K562 (cell line): ENCODE results near the gene ZCCHC4.

Source experiments
- BCLAF1 ChIP-seq, 2 experiments: fragments of 450-650 bp in 1 of 2; IDR thresholded peaks; 2 replicates each; pipeline ENCODE4 v1.6.1; 2011 to 2017; ENCODE audit warnings: low read depth in 2 of 2, antibody characterized with exemption in 1 of 2, borderline replicate concordance in 1 of 2, low read length in 1 of 2, mild to moderate bottlenecking in 1 of 2, mixed read lengths in 1 of 2; ENCODE audit not compliant: control insufficient read depth in 1 of 2
- BRCA1 ChIP-seq, 2 experiments: fragments of 450-650 bp in 1 of 2; sonication (generic) in 1 of 2; formaldehyde crosslinking in 1 of 2; IDR thresholded peaks; 2 replicates each; pipeline versions ENCODE4 v1.5.0 to v1.6.1; 2017 to 2020; ENCODE audit warnings: mild to moderate bottlenecking in 1 of 2, missing genetic modification reagents in 1 of 2
- EP300 ChIP-seq: IDR thresholded peaks from 2 replicates; pipeline ENCODE4 v1.6.1; 2012; ENCODE audit warnings: low read length, improper control_type of control experiment
- SUPT5H ChIP-seq: fragments of 450-650 bp; IDR thresholded peaks from 2 replicates; pipeline ENCODE4 v1.6.1; 2016
- ZBTB7A ChIP-seq: IDR thresholded peaks from 2 replicates; pipeline ENCODE4 v1.6.1; 2011; ENCODE audit warnings: low read depth, mild to moderate bottlenecking, low read length, moderate library complexity, borderline replicate concordance; ENCODE audit not compliant: control insufficient read depth
- TF ChIP-seq, protein P1 (sequence below), 3 experiments: IDR thresholded peaks in 2 of 3; conservative IDR thresholded peaks in 1 of 3; 2 replicates each; pipeline ENCODE4 v1.5.1; 2011 to 2012; ENCODE audit warnings: low read length in 3 of 3, mild to moderate bottlenecking in 3 of 3, control low read depth in 2 of 3, improper control_type of control experiment in 1 of 3, inconsistent platforms in 1 of 3, low read depth in 1 of 3, mixed read lengths in 1 of 3, moderate library complexity in 1 of 3; ENCODE audit not compliant: insufficient read depth in 2 of 3
- TF ChIP-seq, protein P2 (sequence below): sonication (generic); formaldehyde crosslinking; IDR thresholded peaks from 2 replicates; pipeline ENCODE4 v1.8.1; 2023; ENCODE audit warnings: mild to moderate bottlenecking, missing genetic modification reagents

DNA sequence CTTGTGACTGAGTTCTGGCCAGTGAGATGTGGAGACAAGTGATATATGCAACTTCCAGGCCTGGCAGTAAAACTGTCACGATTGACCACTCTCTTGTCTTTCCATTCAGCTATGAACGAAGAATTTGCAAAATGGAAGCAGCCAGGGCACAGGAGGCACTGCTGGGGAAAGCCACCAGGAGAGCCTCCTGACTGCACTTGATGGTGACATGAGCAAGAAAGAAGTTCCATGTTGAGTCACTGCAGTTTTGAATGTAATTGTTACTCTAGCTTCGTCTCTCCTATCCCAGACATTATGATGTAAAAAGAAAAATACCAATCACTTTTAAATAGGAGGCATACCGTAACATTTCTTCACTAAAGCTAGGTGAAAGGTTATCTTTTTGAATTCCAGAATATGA lies 32.4 kb upstream of the ZCCHC4 start:
- TF ChIP-seq BRCA1 (IDR thresholded peaks at IDR 0.05) (no peak), BRCA1 (CRISPR knock-in tag; IDR thresholded peaks at IDR 0.05) (no peak), SUPT5H (no peak), EP300 (no peak), ZBTB7A (no peak), BCLAF1 (IDR thresholded peaks at IDR 0.05; ENCODE audit: borderline replicate concordance in 1 of 2, control insufficient read depth in 1 of 2, low read depth in 2 of 2, low read length in 1 of 2) (no peak)
- TF ChIP-seq, protein P1, sequence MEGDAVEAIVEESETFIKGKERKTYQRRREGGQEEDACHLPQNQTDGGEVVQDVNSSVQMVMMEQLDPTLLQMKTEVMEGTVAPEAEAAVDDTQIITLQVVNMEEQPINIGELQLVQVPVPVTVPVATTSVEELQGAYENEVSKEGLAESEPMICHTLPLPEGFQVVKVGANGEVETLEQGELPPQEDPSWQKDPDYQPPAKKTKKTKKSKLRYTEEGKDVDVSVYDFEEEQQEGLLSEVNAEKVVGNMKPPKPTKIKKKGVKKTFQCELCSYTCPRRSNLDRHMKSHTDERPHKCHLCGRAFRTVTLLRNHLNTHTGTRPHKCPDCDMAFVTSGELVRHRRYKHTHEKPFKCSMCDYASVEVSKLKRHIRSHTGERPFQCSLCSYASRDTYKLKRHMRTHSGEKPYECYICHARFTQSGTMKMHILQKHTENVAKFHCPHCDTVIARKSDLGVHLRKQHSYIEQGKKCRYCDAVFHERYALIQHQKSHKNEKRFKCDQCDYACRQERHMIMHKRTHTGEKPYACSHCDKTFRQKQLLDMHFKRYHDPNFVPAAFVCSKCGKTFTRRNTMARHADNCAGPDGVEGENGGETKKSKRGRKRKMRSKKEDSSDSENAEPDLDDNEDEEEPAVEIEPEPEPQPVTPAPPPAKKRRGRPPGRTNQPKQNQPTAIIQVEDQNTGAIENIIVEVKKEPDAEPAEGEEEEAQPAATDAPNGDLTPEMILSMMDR (IDR thresholded peaks at IDR 0.05 in 2 of 3, conservative IDR thresholded peaks at IDR 0.05 in 1 of 3; ENCODE audit: insufficient read depth in 2 of 3, low read depth in 1 of 3, low read length in 3 of 3): no peak
- TF ChIP-seq, protein P2, sequence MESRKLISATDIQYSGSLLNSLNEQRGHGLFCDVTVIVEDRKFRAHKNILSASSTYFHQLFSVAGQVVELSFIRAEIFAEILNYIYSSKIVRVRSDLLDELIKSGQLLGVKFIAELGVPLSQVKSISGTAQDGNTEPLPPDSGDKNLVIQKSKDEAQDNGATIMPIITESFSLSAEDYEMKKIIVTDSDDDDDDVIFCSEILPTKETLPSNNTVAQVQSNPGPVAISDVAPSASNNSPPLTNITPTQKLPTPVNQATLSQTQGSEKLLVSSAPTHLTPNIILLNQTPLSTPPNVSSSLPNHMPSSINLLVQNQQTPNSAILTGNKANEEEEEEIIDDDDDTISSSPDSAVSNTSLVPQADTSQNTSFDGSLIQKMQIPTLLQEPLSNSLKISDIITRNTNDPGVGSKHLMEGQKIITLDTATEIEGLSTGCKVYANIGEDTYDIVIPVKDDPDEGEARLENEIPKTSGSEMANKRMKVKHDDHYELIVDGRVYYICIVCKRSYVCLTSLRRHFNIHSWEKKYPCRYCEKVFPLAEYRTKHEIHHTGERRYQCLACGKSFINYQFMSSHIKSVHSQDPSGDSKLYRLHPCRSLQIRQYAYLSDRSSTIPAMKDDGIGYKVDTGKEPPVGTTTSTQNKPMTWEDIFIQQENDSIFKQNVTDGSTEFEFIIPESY (CRISPR knock-in tag): no peak
